NCI-H1436 (cell line): ENCODE results near the gene MATR3.

ENCODE experiments used
- DNase-seq: peaks from one replicate; lab custom pipeline; 2025; lab: John Stamatoyannopoulos, UW

MATR3 gene

DNA sequence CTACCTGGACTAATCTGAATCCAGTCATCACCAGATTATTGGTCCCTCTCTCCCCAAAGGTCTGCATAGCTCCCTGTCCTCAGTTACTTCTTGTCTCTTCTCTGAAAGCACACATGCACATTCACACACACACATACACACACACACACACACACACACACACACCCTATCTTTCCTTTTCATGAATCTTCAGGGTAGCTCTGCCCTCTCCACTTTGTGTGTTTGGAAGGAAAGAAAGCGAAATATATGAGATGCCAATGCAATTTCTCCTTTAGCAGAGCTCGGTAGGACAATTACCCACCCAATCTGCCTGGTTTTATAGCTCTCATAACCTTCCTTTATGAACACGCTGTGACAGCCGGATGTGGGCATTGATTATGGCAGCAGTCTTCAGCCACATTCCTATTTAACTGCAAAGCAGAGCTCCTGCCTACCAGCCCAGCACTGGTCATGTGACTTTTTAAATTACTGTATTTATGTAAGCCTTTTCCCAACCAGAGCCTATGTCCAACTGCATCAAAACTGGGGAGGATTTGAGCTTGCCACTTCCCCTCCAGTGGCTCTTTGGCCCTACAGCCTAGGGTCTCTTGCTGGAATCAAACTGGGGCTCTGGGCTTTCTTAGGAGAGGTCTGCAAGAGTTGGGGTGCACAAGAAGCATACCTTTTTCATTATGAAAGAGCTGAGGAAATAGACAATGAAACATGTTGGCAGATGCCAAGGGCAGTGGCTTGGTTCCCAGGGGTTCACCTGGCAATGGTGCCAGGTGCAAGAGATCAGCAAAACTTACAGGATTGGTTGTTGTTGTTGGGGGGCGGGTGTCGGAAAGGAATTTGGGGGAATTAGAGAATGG is 20.8 kb upstream of the MATR3 start:
- no peak for DNase-seq

DNA sequence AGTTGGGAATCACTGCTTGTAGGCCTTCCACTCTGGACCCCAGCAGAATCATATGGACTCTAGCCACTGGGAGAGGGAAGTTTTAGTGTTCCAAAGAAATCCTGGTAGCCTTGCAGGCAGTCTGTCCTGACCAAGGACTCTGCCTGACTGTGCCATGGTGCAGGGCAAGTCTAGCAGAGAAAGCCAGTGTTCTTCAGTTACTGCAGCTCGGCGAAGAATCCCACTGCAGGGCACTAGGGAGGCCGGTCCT is 20.3 kb upstream of the MATR3 start:
- no peak for DNase-seq

DNA sequence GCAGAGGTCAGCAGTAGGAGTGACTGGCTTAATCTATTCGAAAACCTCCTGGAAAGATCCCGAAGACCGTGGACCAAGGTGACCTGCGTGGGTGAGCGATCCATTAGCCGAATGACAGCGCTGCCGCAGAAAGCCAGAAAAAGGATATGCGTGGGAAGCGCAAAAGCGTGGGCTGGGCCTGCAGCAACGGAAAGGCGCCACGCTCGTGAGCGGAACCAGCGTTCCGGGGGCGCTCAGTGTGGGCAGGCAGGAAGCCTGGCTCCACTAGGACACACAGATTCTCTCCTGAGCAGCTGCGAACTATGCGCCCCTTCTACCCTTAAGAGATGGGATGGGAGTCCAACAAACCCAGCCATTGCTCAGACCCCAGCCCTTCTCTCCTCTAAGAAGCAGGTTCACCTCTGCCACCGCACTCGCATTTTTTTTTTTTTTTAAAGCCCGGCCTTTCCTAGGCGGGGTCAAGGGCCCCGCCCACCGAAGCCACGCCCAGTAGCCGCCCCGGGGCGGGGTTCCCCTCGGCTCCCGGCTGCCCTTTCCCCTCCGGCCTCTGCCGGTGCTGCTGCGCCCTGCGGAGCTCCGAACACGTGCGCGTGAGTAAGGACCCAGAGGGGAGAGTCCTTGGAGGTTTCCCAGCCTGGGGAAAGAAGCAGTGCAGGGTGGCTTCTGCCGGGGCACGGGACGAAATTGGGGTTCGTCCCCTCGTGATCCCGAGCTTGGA is 19.8 kb upstream of the MATR3 start:
- peak; percentile 49 for DNase-seq

DNA sequence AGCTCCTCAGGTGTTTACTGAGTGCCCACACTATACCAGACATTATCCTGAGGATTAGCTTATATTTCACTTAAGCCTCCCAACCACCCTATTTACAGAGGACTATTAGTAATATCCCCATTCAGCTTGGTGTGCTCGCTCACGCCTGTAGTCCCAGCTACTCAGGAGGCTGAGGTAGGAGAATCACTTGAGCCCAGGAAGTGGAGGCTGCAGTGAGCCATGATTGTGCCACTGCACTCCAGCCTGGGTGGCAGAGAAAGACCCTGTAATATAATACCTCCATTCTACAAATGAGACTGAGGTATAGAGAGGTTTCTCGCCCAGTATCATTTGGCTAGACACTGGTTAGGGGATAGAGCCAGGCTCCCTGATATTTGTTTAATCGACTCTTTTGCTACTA is 18.0 kb upstream of the MATR3 start:
- no peak for DNase-seq

DNA sequence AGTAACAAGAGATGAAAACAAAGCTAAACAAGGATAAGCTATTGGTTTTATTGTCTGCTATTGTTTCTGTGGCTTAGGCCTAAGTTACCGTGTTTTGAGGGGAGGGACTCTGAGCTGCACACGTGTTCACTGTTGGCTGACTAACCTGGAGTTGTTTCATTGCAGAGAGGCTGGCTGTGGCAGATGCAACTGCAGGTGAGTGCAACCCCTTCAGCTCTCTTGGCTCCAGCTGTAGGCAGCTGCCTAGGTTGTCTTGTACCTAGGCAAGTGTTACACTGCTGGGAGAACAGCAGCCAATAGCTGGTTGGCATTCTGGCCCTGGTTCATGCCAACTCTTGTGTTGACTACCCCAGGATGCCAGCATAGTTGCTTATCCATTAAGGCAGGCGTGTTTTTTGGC is 17.6 kb upstream of the MATR3 start:
- no peak for DNase-seq

DNA sequence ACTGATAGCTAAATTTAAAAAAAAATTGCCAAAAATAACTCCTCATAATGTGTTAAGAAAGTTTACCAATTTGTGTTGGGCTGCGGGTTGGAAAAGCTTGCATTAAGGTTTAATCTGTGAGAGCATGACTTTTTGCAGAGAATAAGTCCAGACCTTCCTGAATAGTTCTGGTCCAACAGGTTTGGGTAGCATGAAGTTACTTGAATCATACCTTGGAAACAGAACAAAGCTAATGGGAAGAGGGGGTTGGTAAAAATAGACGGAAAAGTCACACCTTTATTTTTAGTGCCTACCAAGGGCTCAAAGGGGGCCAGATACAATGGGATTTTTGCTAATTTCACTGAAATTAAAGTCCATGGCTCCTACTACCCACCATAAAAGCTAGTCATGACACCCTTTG is 17.1 kb upstream of the MATR3 start:
- DNase-seq = no peak

DNA sequence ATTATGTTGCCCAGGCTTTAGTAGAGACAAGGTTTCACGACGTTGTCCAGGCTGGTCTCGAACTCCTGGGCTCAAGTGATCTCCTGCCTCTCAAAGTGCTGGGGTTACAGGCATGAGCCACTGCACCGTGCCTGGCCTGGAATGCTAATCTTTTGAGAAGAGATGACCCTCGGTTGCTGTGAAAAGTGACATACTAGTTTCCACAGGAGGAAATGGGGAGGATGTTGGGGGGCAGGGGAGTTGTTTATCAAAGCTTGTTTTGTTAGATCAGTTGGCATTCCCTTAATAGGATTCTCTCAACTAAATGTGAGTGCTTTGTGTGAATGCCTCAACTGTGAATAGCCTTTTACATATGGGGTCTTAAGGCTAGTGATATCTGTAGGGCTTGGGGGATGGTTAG is 16.4 kb upstream of the MATR3 start:
- no peak for DNase-seq

DNA sequence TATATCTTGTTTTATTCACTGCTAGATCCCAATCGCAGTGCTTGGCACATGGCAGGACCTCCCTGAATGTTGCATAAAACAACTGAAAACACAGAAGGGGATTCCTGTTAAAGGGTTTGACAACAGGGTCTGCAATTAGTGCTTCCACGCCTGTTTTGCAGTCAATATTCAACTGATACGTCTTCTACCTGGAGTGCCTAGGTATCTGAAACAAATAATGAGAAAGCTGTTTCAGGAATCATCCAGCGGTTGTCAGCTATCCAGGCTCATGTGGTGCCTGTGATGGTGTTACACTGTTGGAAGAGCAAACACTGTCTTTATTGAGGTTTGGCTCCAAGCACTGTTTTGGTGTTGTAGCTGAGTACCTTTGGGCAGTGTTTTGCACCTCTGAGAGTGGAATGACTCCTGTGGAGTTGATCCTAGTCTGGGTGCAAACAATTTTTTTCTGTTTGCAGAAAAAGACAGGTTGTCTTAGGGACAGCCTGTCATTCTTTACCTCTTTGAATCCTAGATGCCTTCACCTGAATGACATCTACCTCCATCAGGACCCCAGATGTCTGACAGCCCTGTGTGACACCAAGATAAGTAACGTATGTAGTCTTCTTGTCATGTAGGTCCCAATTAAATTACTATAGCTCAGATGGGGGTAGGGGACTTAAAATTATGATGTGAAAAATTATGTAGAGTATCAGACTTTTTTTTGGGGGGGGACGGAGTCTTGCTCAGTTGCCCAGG is 14.8 kb upstream of the MATR3 start:
- DNase-seq = no peak

DNA sequence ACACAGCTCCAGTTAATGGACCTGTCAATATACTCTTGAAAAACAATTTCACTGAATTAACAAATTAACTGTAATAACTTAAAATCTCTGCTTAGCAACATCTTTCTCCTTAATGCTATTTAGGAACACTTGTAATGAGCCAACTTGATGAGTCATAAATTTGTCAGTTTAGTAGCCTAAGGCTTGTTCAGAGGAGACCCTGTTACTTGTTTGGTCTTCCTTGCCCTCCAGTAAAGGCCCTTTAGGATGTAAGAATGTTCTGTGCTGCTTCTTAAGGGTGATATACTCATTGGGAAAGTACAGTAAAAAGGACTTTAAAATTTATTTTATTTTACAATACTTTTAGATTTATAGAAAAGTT is 11.4 kb upstream of the MATR3 start:
- DNase-seq = no peak

DNA sequence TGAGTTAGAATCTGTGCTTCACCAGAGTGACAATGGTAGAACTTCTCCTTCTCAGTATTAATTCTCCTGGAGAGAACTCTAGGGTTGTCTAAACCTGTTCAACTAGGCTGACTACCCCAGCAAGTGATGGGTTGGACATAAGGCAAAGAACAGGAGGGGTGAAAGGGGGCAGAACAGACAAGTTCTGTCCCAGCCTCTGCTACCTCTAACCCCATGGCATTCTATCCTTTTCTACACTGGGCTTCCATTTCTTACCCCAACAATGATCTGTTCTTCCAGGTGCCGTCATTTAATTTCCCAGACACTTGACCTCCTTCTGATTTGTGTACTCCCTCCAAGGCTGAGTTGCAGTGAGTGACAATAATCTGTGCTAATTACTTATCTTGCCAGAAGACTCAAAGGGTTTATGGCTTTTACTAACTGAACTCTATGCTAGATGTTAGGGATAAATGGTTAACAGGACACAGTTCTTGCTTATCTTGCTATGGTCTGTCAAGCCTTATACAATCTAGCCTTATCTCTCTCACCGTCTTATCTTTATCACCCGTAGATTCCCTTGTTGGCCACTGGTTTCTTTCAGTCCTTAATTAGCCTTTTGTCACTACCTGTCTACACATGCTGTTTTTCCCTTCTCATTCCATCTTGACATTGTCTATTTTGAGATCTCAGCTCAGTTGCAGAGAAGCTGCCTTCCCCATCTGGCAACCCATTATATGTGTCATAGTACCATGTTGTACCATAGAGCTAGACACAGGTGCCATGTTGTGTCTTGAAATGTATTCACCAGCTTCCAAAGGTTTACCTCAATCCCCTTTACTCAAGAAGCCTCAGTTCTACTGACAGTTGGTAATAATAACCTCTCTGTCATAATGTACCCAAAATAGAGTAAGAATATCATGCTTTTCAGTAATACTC is 10.0 kb upstream of the MATR3 start:
- no peak for DNase-seq

DNA sequence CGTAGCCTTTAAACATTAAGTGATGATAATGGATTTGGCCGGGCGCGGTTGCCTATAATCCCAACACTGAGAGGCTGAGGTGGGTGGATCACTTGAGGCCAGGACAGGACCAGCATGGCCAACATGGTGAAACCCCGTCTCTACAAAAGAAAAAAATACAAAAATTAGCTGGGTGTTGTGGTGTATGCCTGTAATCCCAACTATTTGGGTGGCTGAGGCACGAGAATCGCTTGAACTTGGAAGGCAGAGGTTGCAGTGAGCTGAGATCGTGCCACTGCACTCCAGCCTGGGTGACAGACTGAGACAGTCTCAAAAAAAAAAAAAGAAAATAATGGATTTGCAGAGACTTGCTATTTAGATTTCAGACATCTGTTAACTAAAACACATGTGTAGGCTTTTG is 9.2 kb upstream of the MATR3 start:
- no peak for DNase-seq

DNA sequence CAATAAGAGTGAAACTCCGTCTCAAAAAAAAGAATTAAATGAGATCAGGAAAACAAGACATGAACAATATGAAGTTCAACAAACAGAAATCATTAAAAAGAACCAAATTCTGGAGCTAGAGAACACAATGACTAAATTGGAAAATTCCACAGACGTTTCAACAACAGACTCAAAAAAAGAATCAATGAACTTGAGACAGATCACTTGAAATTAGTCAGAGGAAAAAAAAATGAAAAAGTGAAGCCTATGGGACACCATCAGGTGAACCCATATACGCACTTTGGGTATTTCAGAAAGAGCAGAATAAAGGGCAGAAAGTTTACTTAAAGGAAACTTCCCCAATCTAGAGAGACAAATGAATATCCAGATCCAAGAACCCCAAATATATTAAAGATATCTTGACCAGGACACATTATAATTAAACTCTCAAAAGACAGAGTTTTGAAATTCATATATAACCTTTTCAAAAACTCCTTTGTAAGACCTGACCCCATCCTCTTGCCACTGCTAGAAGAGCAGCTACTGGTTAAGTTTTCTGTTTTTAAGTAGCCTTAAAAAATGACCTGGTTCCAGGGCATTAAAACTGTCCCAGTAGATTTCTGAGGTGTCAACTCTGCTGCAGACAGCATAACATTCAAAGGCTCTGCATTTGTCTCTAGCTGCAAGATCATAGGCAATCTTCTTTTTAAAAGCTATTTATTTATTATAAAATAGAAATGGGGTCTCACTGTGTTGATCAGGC is 7.7 kb upstream of the MATR3 start:
- DNase-seq = no peak

DNA sequence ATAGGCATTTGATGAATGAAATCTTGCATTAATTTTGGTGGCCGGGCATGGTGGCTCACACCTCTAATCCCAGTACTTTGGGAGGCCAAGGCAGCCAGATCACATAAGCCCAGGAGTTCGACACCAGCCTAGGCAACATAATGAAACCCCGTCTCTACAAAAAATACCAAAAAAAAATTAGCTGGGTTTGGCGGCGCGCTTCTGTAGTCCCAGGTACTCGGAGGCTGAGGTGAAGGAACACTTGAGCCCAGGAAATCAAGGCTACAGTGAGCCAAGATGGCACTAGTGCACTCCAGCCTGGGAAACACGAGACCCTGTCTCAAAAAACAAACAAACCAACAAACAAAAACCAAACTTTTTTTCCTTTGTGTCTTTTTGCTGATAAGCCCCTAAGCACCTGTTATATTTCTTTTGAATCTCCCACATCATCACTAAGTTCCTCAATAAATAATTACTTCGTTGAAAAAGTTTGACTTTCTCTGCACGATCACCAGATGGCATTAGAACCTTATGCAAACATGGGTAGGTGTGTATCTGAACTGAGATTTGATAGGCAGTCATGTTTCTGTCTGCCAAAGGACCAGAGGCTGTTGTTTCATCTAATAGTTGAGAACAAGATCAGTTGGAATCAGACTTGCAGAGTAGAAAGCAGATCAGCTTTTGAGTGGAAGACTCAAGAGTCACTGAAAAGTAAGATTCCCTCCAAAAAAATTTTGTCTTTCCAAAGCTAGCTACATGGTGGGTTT is 5.5 kb upstream of the MATR3 start:
- DNase-seq = no peak

DNA sequence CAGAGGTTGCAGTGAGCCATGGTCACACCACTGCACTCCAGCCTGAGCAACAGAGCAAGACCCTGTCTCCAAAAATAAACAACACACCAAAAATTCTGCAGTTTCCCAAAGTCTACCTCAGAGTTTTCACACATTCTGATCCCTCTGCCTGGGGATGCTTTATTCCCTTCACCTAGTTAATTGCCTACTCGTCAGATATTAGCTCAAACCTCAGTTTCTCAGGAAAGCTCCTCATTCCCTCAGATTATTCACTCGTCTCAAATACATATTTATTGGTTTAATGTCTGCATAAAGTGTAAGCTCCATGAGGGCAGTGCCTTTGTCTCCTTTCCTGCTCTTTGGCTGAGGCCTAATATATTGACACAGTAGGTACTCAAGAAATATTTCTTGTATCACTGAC is 2.5 kb upstream of the MATR3 start:
- no peak for DNase-seq

DNA sequence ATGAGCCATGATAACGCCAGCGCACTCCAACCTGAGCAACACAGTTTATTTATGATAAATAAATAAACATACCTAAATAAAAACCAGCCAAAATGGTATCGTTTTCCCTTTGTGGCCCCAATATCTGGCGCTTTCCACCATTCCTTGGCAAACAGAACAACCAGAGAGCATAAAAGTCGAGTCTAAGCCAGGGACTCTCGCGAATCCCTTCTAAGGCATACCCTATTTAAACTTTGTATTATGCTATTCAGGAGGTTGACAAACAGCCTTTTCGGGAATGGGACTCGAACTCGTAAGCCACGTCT is 386 bp upstream of the MATR3 start:
- DNase-seq = no peak

DNA sequence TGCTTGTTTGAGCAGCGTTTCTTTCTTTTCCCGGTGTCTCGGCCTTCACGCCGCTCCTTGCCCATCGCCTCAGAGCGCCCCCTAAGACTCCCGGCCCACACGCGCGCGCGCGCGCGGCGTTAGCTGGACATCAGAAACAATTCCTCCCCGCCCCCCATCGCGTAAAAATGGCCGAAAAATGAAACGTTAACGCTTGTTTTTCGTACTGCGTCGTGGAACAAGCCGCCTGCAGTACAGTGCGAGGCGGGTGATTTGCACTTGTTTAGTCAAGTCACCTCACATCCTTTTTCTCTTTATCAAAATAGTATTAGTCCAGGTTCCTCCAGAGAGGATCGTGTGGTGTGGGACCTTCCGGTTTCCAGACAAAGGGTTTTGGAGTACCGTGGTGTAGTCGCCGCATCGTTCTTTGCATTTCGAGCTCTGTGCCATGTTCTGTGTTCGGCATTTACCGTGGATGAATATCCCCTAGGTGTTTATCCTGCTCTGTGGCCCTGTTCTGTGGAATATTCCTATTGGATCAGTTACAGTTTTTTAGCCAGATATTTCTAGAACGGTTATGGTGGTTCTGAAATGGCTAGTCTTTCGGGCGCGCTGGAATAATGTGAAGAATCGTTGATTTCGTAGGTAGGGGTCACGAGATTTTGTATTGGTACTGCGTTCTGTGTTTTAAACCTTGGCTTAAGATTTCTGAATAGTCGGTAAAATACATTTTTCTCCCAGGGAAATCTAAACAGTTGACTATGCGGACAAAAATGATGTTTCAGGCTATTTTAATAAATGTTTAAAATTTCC is 1.0 kb downstream of the MATR3 start:
- DNase-seq = peak; percentile 54

DNA sequence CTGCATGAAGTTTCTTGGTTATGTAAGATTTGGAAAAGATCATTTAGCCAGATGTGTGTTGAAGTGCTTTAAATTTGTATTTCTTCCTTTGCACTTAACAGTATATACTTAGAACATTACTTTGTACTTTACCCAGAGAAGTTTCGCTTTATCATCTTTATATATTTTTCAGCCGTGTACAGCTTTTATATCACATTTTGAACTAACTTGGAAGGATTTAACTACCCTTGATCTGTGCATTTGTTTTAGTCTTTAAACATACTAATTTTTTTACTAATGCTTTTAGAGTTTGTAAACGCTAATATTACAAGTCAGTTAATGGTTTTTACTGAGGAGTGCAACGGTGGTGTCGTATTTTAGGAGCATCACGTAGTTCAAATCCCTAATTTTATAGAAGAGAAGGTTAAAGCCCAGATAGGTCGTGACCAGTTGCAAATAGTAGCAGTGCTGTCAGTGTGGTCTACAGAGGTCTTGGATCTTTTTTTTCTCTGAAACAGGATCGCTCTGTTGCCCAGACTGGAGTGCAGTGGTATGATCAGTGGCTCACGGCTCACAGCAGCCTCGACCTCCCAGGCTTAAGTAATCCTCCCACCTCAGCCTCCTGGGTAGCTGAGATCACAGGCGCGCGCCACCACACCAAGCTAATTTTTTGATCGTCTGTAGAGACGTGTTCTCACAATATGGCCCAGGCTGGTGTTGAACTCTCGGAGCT is 2.0 kb downstream of the MATR3 start:
- no peak for DNase-seq

DNA sequence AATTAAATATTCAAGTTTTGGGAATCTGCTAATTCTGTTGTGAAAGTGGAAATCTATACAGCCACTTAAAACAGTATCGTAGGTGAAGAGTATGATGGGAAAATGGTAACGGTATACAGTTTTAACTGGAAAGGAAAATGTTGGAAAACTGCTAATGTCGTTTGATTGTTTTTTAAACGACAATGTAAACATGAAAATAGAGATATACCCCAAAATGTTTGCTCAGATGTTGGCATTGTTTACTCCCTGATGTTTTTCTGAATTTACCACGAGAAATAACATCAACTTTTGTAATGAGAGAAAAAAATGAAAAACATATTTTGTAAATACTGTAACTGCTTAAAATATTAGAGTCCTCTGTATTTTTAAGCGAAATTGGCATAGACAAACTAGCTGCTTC is 2.7 kb downstream of the MATR3 start:
- no peak for DNase-seq

DNA sequence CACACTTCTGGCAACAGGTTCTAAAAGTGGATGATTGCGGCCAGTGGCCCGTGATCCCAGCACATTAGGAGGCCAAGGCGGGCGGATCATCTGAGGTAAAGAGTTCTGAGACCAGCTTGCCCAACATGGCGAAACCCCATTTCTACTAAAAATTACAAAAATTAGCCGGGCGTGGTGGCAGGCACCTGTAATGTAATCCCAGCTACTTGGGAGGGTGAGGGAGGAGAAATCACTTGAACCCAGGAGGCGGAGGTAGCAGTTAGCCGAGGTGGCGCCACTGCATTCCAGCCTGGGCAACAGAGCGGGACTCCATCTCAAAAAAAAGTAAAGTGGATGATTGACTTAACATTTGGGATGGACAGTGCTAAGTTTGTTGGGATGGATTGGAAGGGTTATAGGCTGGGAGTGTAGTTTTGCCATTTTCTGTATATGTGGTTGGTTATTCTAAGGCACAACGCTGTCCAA is 3.4 kb downstream of the MATR3 start:
- DNase-seq = no peak
